Epithelial cell of proximal tubule (primary cell): ENCODE data around the gene MAML2. TPM values are rescaled to one million over a fixed set of nuclear protein-coding genes. Genes with fewer than 3 reads are reported as not detected.

ENCODE experiments used
- DNase-seq: peaks from one replicate; pipeline ENCODE4 v3.0.0-alpha.2; 2011; ENCODE audit warnings: low read depth
- H3K4me3 ChIP-seq: 2 replicates; pipeline ENCODE4 v1.5.1; 2011; ENCODE audit warnings: low read depth, mild to moderate bottlenecking, low read length
- total RNA-seq: library from RNA; depleted of rRNA; stranded (reverse); fragments of >200 nt; gene quantifications from 2 replicates; pipeline ENCODE4 v1.2.3, GENCODE V29; 2015
- TF ChIP-seq, protein P1 (sequence below): conservative IDR thresholded peaks from 2 replicates; pipeline ENCODE4 v1.5.1; 2012; ENCODE audit warnings: low read depth, mild to moderate bottlenecking, low read length

Gene MAML2
- total RNA-seq, 1 donor from 2014 or later = 5.1 TPM

- H3K4me3 ChIP-seq = no peak overlapping the region
- TF ChIP-seq, protein P1, sequence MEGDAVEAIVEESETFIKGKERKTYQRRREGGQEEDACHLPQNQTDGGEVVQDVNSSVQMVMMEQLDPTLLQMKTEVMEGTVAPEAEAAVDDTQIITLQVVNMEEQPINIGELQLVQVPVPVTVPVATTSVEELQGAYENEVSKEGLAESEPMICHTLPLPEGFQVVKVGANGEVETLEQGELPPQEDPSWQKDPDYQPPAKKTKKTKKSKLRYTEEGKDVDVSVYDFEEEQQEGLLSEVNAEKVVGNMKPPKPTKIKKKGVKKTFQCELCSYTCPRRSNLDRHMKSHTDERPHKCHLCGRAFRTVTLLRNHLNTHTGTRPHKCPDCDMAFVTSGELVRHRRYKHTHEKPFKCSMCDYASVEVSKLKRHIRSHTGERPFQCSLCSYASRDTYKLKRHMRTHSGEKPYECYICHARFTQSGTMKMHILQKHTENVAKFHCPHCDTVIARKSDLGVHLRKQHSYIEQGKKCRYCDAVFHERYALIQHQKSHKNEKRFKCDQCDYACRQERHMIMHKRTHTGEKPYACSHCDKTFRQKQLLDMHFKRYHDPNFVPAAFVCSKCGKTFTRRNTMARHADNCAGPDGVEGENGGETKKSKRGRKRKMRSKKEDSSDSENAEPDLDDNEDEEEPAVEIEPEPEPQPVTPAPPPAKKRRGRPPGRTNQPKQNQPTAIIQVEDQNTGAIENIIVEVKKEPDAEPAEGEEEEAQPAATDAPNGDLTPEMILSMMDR = no peak
- DNase-seq = no peak
Measured at GRCh38 chr11:95944623-95945022, 398.4 kb downstream of the MAML2 start.

GRCh38 chr11:95943546-95943945, 399.4 kb downstream of the MAML2 start:
- TF ChIP-seq, protein P1 = no peak
- H3K4me3 ChIP-seq = no peak overlapping the region

DNA sequence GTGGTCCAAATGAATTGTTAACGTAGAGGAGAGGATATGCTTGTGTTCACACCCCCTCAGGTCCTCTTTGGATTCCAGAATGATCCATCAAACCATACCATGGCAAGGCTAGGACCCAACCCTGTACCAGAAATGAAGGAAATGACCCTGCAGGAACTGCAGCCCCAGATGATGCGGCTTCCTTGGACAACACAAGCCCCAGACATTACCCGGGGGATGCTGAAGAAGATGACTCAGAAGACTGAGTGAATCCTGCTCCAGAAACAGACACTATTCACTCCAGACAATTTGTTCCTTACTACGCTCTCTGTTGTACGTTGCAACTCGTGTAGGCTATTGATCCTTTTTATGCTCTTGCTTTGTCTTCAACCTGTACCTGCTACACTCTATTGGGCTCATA, 403.9 kb downstream of the MAML2 start:
- H3K4me3 ChIP-seq = no peak overlapping the region
- DNase-seq = no peak
- TF ChIP-seq, protein P1 = no peak

More at GRCh38 chr11:95943546-95943945, 399.4 kb downstream of the MAML2 start:
- DNase-seq = no peak

GRCh38 chr11:95937358-95937757, 405.6 kb downstream of the MAML2 start:
- no peak for DNase-seq
- TF ChIP-seq, protein P1 = no peak
- no peak overlapping the region for H3K4me3 ChIP-seq

DNA sequence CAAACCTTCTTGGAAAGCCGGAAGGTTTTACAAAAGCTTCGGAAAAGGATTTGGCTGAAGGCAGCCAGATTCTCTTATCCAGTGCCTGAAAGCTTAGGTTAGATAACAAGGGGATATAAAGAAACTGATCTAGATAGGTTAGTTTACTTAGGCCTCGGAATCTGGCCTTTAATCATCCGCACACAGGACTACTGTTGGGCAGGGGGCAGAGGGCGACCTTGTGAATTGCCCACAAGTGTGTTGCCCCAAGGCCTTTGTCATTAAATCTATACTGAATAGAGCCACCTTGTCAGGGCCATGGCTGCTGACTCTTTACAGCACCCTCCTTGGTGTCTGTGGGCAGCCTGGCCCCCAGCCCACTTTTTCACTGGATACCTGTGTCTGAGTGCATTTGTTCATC, 409.4 kb downstream of the MAML2 start:
- no peak for DNase-seq
- TF ChIP-seq, protein P1 = no peak
- H3K4me3 ChIP-seq = no peak overlapping the region

DNA sequence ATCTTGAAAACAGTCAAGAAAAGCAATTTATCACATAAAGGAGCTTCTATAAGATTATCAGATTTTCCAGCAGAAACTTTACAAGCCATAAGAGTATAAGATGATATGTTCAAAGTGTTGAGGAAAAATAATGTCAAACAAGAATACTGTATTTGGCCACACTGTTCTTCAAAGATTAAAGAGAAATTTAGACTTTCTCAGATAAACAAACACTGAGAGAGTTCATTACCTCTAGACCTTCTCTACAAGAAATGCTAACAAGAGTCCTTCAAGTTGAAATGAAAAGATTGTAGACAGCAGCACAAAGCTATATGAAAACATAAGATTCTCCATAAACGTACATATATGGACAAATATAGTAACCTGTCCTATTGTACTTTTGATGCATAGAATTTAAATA, 411.1 kb downstream of the MAML2 start:
- no peak for DNase-seq
- H3K4me3 ChIP-seq = no peak overlapping the region
- TF ChIP-seq, protein P1 = no peak

- no peak for DNase-seq
- no peak overlapping the region for H3K4me3 ChIP-seq
- TF ChIP-seq, protein P1 = no peak
Measured at GRCh38 chr11:95930948-95931347, 412.0 kb downstream of the MAML2 start.
